T-helper 2 cell treated with Interferon-gamma antibody and Interleukin-4, amounts not matched to agents 5 μg/mL and 100 μg/mL, for 36 hours (primary cell): ENCODE data around the gene IGFBP5.

Experiments used
- DNase-seq: peaks from one replicate; pipeline ENCODE4 v3.0.0; 2021; ENCODE audit warnings: low spot score
- H3K27ac Mint-ChIP-seq: one replicate; pipeline ENCODE4 v1.8.0; 2021; ENCODE audit warnings: mild to moderate bottlenecking, mixed read lengths
- H3K27me3 Mint-ChIP-seq: one replicate; pipeline ENCODE4 v1.8.0; 2021; ENCODE audit warnings: low read depth, mixed read lengths
- H3K36me3 Mint-ChIP-seq: one replicate; pipeline ENCODE4 v1.8.0; 2021; ENCODE audit warnings: low read depth, mixed read lengths
- H3K4me1 Mint-ChIP-seq: one replicate; pipeline ENCODE4 v1.8.0; 2021; ENCODE audit warnings: low read depth, mixed read lengths
- H3K4me3 Mint-ChIP-seq: one replicate; pipeline ENCODE4 v1.8.0; 2022; ENCODE audit warnings: mild to moderate bottlenecking, moderate library complexity, mixed read lengths
- H3K9me3 Mint-ChIP-seq: one replicate; pipeline ENCODE4 v1.8.0; 2021; ENCODE audit warnings: mixed read lengths

Gene IGFBP5

DNA sequence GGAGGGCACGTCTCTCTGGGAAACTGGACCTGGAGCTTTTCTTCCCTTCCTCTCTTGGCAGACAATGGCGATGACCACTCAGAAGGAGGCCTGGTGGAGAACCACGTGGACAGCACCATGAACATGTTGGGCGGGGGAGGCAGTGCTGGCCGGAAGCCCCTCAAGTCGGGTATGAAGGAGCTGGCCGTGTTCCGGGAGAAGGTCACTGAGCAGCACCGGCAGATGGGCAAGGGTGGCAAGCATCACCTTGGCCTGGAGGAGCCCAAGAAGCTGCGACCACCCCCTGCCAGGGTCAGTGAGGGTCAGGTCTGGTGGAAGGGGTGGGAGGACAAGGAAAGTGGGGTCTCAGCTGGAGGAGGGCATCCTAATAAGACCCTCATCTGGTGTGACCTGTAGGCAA, 34.9 kb downstream of the IGFBP5 start:
- H3K36me3 Mint-ChIP-seq, result no peaks in the 10 kb centered on the region
- H3K27me3 Mint-ChIP-seq, result no peaks in the 10 kb centered on the region
- no peaks in the 10 kb centered on the region for H3K9me3 Mint-ChIP-seq
- H3K27ac Mint-ChIP-seq, result no peak overlapping the region
- no peak for DNase-seq
- no peaks in the 10 kb centered on the region for H3K4me1 Mint-ChIP-seq
- no peak overlapping the region for H3K4me3 Mint-ChIP-seq

DNA sequence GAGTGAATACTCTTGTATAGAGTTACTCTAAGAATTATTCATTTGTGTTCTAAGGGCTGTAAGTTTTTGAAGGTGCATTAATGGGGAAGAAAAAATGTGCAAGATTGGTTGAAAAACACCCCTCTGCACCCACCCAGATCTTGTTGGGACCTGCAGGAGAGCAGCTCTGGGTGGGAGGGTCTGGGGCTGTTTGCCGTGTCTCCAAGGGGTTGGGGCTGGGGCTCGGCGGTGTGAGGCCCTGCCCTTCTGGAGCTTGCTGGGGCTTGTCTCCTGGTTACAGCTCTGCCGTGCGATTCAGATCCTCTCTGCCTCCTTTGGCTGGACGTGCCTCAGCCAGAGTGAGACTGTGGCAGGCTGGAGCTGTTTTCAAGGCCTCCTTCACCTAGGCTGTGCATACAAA, 36.1 kb downstream of the IGFBP5 start:
- H3K4me3 Mint-ChIP-seq, result no peak overlapping the region
- no peak overlapping the region for H3K27ac Mint-ChIP-seq
- H3K27me3 Mint-ChIP-seq, result no peaks in the 10 kb centered on the region
- no peaks in the 10 kb centered on the region for H3K36me3 Mint-ChIP-seq
- peaks cover under 1% of the 10 kb centered on the region for H3K4me1 Mint-ChIP-seq
- DNase-seq, result no peak
- H3K9me3 Mint-ChIP-seq, result no peaks in the 10 kb centered on the region

DNA sequence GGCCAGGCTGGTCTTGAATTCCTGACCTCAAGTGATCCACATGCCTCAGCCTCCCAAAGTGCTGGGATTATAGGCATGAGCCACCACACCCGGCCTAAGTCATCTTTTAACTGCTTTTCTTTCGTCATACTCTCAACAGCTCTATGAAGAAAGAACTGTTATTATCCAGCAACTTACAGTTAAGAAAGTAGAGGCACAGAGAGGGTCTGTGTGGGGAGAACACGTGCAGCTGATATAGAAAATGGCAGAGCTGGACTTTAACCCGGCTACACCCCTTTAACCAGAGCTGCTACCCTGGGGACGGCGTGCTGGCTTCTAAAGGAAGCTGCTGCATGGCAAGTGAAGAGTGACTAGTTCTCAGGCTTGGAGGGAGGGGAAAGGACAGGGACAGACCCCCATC, 36.6 kb downstream of the IGFBP5 start:
- DNase-seq, result no peak
- H3K4me1 Mint-ChIP-seq, result peaks cover 4% of the 10 kb centered on the region
- no peaks in the 10 kb centered on the region for H3K9me3 Mint-ChIP-seq
- H3K36me3 Mint-ChIP-seq, result no peaks in the 10 kb centered on the region
- H3K27ac Mint-ChIP-seq, result no peak overlapping the region
- no peak overlapping the region for H3K4me3 Mint-ChIP-seq
- H3K27me3 Mint-ChIP-seq, result no peaks in the 10 kb centered on the region

GRCh38 chr2:216657980-216658379, 37.4 kb downstream of the IGFBP5 start:
- DNase-seq, result no peak
- Mint-ChIP-seq H3K4me1 (peaks cover 4% of the 10 kb centered on the region), H3K4me3 (no peak overlapping the region), H3K27ac (no peak overlapping the region), H3K27me3 (no peaks in the 10 kb centered on the region), H3K36me3 (no peaks in the 10 kb centered on the region), H3K9me3 (no peaks in the 10 kb centered on the region)

GRCh38 chr2:216657086-216657855, 38.1 kb downstream of the IGFBP5 start:
- Mint-ChIP-seq H3K4me1 (peaks cover 4% of the 10 kb centered on the region), H3K27ac (no peak overlapping the region), H3K36me3 (no peaks in the 10 kb centered on the region), H3K9me3 (no peaks in the 10 kb centered on the region), H3K27me3 (no peaks in the 10 kb centered on the region), H3K4me3 (no peak overlapping the region)
- no peak for DNase-seq

GRCh38 chr2:216654528-216655052, 40.8 kb downstream of the IGFBP5 start:
- no peaks in the 10 kb centered on the region for H3K36me3 Mint-ChIP-seq
- no peak overlapping the region for H3K4me3 Mint-ChIP-seq
- H3K27ac Mint-ChIP-seq, result no peak overlapping the region
- peaks cover 4% of the 10 kb centered on the region for H3K4me1 Mint-ChIP-seq
- no peak for DNase-seq
- no peaks in the 10 kb centered on the region for H3K9me3 Mint-ChIP-seq
- no peaks in the 10 kb centered on the region for H3K27me3 Mint-ChIP-seq

DNA sequence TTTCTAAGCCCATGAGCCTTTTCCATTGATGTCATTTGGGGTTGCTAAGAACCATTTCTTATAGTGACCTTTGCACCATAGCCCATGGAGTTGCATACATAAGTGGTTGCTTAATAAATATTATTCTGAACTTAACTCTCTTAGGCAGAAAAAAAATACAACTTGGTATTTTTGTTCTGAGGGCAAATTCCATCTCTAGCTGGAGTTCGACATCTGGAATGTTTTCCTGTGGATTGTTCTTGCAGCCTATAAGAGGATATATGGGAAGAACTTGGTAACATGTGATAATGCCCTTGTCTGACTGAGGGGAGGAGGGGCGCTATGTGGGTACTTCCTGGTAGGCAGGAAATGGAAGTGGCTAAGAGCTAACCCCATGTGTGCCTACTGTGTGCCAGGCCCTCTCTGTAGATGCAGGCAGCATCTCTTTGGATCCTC, 41.4 kb downstream of the IGFBP5 start:
- H3K4me1 Mint-ChIP-seq, result peaks cover 4% of the 10 kb centered on the region
- H3K36me3 Mint-ChIP-seq, result no peaks in the 10 kb centered on the region
- no peak overlapping the region for H3K4me3 Mint-ChIP-seq
- H3K27me3 Mint-ChIP-seq, result no peaks in the 10 kb centered on the region
- H3K27ac Mint-ChIP-seq, result no peak overlapping the region
- H3K9me3 Mint-ChIP-seq, result no peaks in the 10 kb centered on the region
- no peak for DNase-seq

- H3K4me1 Mint-ChIP-seq, result peaks cover 4% of the 10 kb centered on the region
- no peak for DNase-seq
- H3K27me3 Mint-ChIP-seq, result no peaks in the 10 kb centered on the region
- H3K4me3 Mint-ChIP-seq, result no peak overlapping the region
- H3K27ac Mint-ChIP-seq, result no peak overlapping the region
- no peaks in the 10 kb centered on the region for H3K36me3 Mint-ChIP-seq
- no peaks in the 10 kb centered on the region for H3K9me3 Mint-ChIP-seq
These were observed 42.1 kb downstream of the IGFBP5 start for GRCh38 chr2:216653093-216653799.

GRCh38 chr2:216652566-216652965, 42.8 kb downstream of the IGFBP5 start:
- Mint-ChIP-seq H3K9me3 (no peaks in the 10 kb centered on the region), H3K36me3 (peaks cover 2% of the 10 kb centered on the region), H3K27ac (no peak overlapping the region), H3K4me1 (peaks cover 4% of the 10 kb centered on the region), H3K4me3 (no peak overlapping the region), H3K27me3 (no peaks in the 10 kb centered on the region)
- DNase-seq, result no peak

- Mint-ChIP-seq H3K4me3 (no peak overlapping the region), H3K27me3 (no peaks in the 10 kb centered on the region), H3K36me3 (peaks cover 2% of the 10 kb centered on the region), H3K27ac (no peak overlapping the region), H3K9me3 (no peaks in the 10 kb centered on the region), H3K4me1 (peaks cover 4% of the 10 kb centered on the region)
- DNase-seq, result no peak
These were observed 43.9 kb downstream of the IGFBP5 start for GRCh38 chr2:216651351-216651881.

DNA sequence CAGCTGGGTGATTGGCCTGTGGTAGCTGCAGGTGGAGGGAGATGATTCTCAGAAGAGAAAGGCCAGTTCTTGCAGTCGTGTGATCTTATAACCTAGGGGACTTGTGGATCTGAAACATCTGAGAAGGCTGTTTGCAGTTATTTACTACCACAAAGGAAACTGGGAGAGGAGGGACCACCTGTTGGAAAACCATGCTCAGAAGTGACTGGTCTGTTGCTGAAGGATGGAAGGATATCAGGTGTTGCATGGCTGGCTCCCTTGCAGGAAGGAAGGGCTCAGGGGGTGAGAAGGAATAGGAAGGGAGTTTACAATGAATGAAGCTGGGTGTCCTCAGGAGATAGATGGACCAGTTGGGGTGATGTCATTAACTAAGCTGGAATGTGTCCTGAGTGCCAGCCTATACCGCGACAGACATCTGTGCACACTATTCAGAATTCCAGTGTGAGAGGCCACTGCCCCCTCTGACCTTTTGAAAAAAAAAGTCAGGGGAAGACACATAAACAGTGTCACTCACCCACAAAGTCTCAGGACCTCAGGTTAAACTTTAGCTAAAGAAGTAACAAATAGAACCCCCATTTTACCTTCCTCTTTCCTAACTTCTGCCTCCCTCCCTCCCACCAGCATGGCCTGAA, 44.6 kb downstream of the IGFBP5 start:
- no peak overlapping the region for H3K4me3 Mint-ChIP-seq
- H3K36me3 Mint-ChIP-seq, result peaks cover 2% of the 10 kb centered on the region

GRCh38 chr2:216649574-216649973, 45.8 kb downstream of the IGFBP5 start:
- peaks cover 6% of the 10 kb centered on the region for H3K36me3 Mint-ChIP-seq
- no peaks in the 10 kb centered on the region for H3K27me3 Mint-ChIP-seq
- no peak for DNase-seq
- no peaks in the 10 kb centered on the region for H3K9me3 Mint-ChIP-seq
- no peak overlapping the region for H3K4me3 Mint-ChIP-seq
- H3K27ac Mint-ChIP-seq, result no peak overlapping the region
- H3K4me1 Mint-ChIP-seq, result peaks cover 6% of the 10 kb centered on the region

More for the DNA sequence above, 44.6 kb downstream of the IGFBP5 start:
- peaks cover 4% of the 10 kb centered on the region for H3K4me1 Mint-ChIP-seq
- H3K9me3 Mint-ChIP-seq, result no peaks in the 10 kb centered on the region
- H3K27ac Mint-ChIP-seq, result no peak overlapping the region
- no peaks in the 10 kb centered on the region for H3K27me3 Mint-ChIP-seq
- no peak for DNase-seq

- no peaks in the 10 kb centered on the region for H3K27me3 Mint-ChIP-seq
- peaks cover 6% of the 10 kb centered on the region for H3K4me1 Mint-ChIP-seq
- H3K4me3 Mint-ChIP-seq, result no peak overlapping the region
- no peak overlapping the region for H3K27ac Mint-ChIP-seq
- DNase-seq, result no peak
- H3K36me3 Mint-ChIP-seq, result peaks cover 8% of the 10 kb centered on the region
- H3K9me3 Mint-ChIP-seq, result no peaks in the 10 kb centered on the region
These were observed 47.2 kb downstream of the IGFBP5 start for GRCh38 chr2:216648105-216648504.

- peaks cover 7% of the 10 kb centered on the region for H3K4me1 Mint-ChIP-seq
- H3K27me3 Mint-ChIP-seq, result no peaks in the 10 kb centered on the region
- no peak overlapping the region for H3K4me3 Mint-ChIP-seq
- H3K27ac Mint-ChIP-seq, result no peak overlapping the region
- DNase-seq, result no peak
- H3K36me3 Mint-ChIP-seq, result peaks cover 8% of the 10 kb centered on the region
- H3K9me3 Mint-ChIP-seq, result no peaks in the 10 kb centered on the region
These were observed 49.2 kb downstream of the IGFBP5 start for GRCh38 chr2:216646116-216646515.
